ENCODE data around the gene TAT. TPM values are rescaled to one million over a fixed set of nuclear protein-coding genes. Genes with fewer than 3 reads are reported as not detected.

Gene TAT
- polyA plus RNA-seq, 3 donors: not detected

GRCh38 chr16:71593048-71593999 lies 16.4 kb upstream of the TAT start:
- Histone ChIP-seq H3K79me2 (ENCODE audit: insufficient read depth, low read length) (no peaks in the 10 kb centered on the region), H3K9me3 (replicated peaks in 1 of 2; ENCODE audit: control insufficient read depth in 1 of 2, insufficient read depth in 1 of 2, low read length in 2 of 2) (no peaks in the 10 kb centered on the region), H3K4me3 (replicated peaks in 1 of 3; ENCODE audit: low read depth in 2 of 3, low read length in 3 of 3) (no peak overlapping the region), H3K27ac (ENCODE audit: low read depth in 1 of 2, low read length in 2 of 2) (no peak overlapping the region), H2AFZ (ENCODE audit: insufficient read depth, low read depth, low read length, poor library complexity, severe bottlenecking) (no peak overlapping the region), H3K4me2 (replicated peaks; ENCODE audit: extremely low read depth, low read length, poor library complexity, severe bottlenecking) (no peak overlapping the region), H3K36me3 (replicated peaks in 1 of 2; ENCODE audit: control insufficient read depth in 1 of 2, insufficient read depth in 2 of 2, low read length in 2 of 2) (no peaks in the 10 kb centered on the region), H3K27me3 (ENCODE audit: control insufficient read depth in 2 of 2, insufficient read depth in 2 of 2, low read length in 2 of 2) (no peaks in the 10 kb centered on the region), H3K9ac (ENCODE audit: insufficient read depth, low read length, poor library complexity, severe bottlenecking) (no peak overlapping the region), H4K20me1 (ENCODE audit: insufficient read depth, low read length) (no peaks in the 10 kb centered on the region), H3K4me1 (ENCODE audit: control insufficient read depth in 1 of 2, insufficient read depth in 2 of 2, low read length in 2 of 2) (no peaks in the 10 kb centered on the region)
- intact Hi-C loops (cut with micrococcal nuclease): no loop called here
- Mint-ChIP-seq H3K27me3 (ENCODE audit: low read depth in 3 of 3) (peaks cover 8 to 16% (median 15%) of the 10 kb centered on the region in 3 donors), H3K4me1 (no peaks in the 10 kb centered on the region), H3K27ac (no peak overlapping the region), H3K4me3 (no peak overlapping the region), H3K9me3 (peaks cover 0 to 6% (median 4%) of the 10 kb centered on the region in 7 donors), H3K36me3 (no peaks in the 10 kb centered on the region)
- no peak for TF ChIP-seq CTCF (IDR thresholded peaks at IDR 0.05)
- 86% methylated on average over 2 of the region's 3 CpGs for WGBS (ENCODE audit: insufficient coverage)
- DNase-seq: no peak

GRCh38 chr16:71591917-71592316 lies 15.0 kb upstream of the TAT start:
- no peak for TF ChIP-seq CTCF (IDR thresholded peaks at IDR 0.05)
- Histone ChIP-seq H3K4me2 (replicated peaks; ENCODE audit: extremely low read depth, low read length, poor library complexity, severe bottlenecking) (no peak overlapping the region), H3K9me3 (replicated peaks in 1 of 2; ENCODE audit: control insufficient read depth in 1 of 2, insufficient read depth in 1 of 2, low read length in 2 of 2) (no peaks in the 10 kb centered on the region), H3K27ac (ENCODE audit: low read depth in 1 of 2, low read length in 2 of 2) (no peak overlapping the region), H3K27me3 (ENCODE audit: control insufficient read depth in 2 of 2, insufficient read depth in 2 of 2, low read length in 2 of 2) (peaks cover 0 to 4% of the 10 kb centered on the region in 2 donors), H4K20me1 (ENCODE audit: insufficient read depth, low read length) (no peaks in the 10 kb centered on the region), H3K79me2 (ENCODE audit: insufficient read depth, low read length) (no peaks in the 10 kb centered on the region), H2AFZ (ENCODE audit: insufficient read depth, low read depth, low read length, poor library complexity, severe bottlenecking) (no peak overlapping the region), H3K36me3 (replicated peaks in 1 of 2; ENCODE audit: control insufficient read depth in 1 of 2, insufficient read depth in 2 of 2, low read length in 2 of 2) (no peaks in the 10 kb centered on the region), H3K4me1 (ENCODE audit: control insufficient read depth in 1 of 2, insufficient read depth in 2 of 2, low read length in 2 of 2) (no peaks in the 10 kb centered on the region), H3K4me3 (replicated peaks in 1 of 3; ENCODE audit: low read depth in 2 of 3, low read length in 3 of 3) (no peak overlapping the region), H3K9ac (ENCODE audit: insufficient read depth, low read length, poor library complexity, severe bottlenecking) (no peak overlapping the region)
- Mint-ChIP-seq H3K4me3 (no peak overlapping the region), H3K9me3 (peaks cover 0 to 7% (median 2%) of the 10 kb centered on the region in 7 donors), H3K4me1 (no peaks in the 10 kb centered on the region), H3K36me3 (no peaks in the 10 kb centered on the region), H3K27ac (no peak overlapping the region), H3K27me3 (ENCODE audit: low read depth in 3 of 3) (peaks cover 9 to 17% (median 9%) of the 10 kb centered on the region in 3 donors)
- intact Hi-C loops (cut with micrococcal nuclease): no loop called here
- no peak for DNase-seq
- no CpG with 5 or more reads among the region's 3 CpGs for WGBS (ENCODE audit: insufficient coverage)

Measured in CD14-positive monocyte (primary cell).